ENCODE results near the gene KLHDC2.

- no peak for TF ChIP-seq CTCF (IDR thresholded peaks at IDR 0.05)
- TF ChIP-seq ZFX (IDR thresholded peaks at IDR 0.05; ENCODE audit: borderline replicate concordance): no peak
These were observed 15.6 kb downstream of the KLHDC2 start for GRCh38 chr14:49783394-49784014.

All from 22Rv1 (cell line).